ENCODE results near the gene ZNF331. TPM values are rescaled to one million over a fixed set of nuclear protein-coding genes. Genes with fewer than 3 reads are reported as not detected.

The ZNF331 gene
- polyA plus RNA-seq, 4 donors, result 12.5 to 35.1 (median 18.5) TPM

GRCh38 chr19:53555352-53555751 lies 17.4 kb downstream of the ZNF331 start:
- no peak for DNase-seq (ENCODE audit: low read depth in 4 of 4, low spot score in 2 of 4)

GRCh38 chr19:53571339-53571738 lies 33.4 kb downstream of the ZNF331 start:
- no peak for DNase-seq (ENCODE audit: low read depth in 4 of 4, low spot score in 2 of 4)

DNA sequence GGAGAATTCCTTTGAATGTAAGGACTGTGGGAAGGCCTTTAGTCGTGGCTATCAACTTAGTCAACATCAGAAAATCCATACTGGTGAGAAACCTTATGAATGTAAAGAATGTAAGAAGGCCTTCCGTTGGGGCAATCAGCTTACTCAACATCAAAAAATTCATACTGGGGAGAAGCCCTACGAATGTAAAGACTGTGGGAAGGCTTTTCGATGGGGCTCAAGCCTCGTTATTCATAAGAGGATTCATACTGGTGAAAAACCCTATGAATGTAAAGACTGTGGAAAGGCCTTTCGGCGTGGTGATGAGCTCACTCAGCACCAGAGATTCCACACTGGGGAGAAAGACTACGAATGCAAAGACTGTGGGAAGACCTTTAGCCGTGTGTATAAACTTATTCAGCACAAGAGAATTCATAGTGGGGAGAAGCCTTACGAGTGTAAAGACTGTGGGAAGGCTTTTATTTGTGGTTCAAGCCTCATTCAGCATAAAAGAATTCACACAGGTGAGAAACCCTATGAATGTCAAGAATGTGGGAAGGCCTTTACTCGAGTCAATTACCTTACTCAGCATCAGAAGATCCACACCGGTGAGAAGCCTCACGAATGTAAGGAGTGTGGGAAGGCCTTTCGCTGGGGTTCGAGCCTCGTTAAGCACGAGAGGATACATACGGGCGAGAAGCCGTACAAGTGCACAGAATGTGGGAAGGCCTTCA lies 39.2 kb downstream of the ZNF331 start:
- no peak for DNase-seq (ENCODE audit: low read depth in 4 of 4, low spot score in 2 of 4)

DNA sequence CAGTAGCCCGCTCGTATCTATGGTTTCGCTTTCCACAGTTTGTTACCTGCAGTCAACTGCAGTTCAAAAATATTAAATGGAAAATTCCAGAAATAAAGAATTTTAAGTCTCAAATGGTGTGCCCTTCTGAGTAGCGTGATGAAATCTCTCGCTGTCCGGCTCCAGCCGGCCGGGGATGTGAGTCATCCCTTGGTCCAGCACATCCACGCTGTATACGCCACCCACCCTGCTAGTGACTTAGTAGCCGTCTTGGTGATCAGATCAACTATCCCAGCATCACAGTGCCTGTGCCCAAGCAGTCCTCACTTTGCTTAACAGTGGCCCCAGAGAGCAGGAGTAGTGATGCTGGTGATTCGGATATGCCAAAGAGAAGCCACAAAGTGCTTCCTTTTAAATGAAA lies 40.0 kb downstream of the ZNF331 start:
- no peak for DNase-seq (ENCODE audit: low read depth in 4 of 4, low spot score in 2 of 4)

- DNase-seq (ENCODE audit: low read depth in 4 of 4, low spot score in 2 of 4), result no peak
Measured at GRCh38 chr19:53579518-53579917, 41.6 kb downstream of the ZNF331 start.

DNA sequence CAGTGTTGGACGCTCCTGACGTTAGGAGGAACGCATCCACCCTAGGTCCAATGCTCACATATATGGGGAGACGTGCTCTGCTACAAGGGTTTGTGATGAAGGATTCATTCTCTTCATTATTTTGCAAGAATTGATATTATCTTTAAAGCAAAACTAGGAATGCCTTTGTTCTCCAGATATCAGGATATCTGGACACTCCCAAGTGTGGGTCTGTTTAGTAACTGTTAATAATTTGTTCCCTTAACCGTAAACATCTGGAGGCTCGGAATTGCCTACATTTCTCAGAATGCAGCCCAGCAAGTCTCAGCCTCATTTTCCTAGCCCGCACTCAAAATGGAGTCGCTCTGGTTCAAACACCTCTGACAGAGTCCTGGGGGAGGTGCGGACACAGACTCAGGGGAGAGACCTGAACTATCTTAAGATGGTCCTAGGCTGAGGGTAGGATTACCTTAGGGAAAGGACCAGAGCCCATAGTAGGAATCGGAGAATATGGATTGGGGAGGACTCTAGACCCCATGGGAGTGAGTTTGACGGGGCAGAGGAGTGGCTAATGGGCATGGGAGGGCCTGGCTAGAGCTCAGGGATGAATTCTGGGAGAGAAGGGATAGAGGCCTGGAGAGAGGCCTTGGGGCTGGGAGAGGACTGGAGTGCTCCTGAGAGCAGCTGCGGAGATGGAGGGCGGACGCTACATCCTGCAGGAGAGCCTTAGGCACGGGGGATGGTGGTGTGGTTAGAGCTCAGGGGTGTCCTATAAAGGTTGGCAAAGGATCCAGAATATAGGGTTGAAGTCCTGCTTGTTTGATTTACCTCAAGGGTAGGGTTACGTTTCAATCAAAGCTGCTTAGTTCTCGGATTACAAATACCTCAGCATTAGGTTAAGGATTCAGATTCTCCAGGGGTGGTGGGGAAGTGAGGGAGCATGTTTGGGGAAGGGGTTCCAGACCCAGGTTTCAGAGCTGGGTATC lies 43.2 kb downstream of the ZNF331 start:
- DNase-seq (ENCODE audit: low read depth in 4 of 4, low spot score in 2 of 4), result no peak

DNA sequence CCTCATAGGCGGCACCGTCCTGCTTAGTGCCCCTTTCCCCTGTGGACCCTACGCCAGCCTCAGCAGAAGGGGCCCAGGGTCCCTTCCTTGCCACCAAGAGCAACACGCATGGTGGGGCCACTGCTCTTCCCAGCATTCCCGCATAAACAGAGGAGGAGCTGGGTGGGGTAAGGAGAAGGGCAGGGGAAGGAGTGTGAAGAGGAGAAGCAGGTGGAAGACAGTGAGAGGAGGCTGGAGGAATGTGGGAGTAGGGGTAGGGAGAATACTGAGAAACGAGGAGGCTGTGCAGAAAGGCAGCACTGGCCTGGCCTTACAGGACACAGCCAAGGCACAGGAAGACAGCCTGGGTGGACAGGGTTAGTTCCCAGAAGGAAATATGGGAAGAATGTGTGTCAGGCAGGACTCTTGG lies 43.9 kb downstream of the ZNF331 start:
- DNase-seq (ENCODE audit: low read depth in 4 of 4, low spot score in 2 of 4), result no peak

DNA sequence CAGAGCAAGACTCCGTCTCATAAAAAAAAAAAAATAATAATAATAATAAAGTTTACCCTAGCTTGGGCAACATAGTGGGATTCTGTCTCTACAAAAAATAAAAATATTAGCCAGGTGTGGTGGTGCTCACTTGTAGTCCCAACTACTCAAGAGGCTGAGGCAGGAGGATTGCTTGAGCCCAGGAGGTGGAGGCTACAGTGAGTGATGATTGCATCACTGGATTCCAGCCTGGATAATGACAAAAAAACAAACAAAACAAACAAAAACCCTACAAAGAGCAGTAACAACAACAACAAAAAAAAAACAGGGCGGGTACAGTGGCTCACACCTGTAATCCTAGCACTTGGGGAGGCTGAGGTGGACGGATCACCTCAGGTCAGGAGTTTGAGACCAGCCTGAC lies 45.2 kb downstream of the ZNF331 start:
- no peak for DNase-seq (ENCODE audit: low read depth in 4 of 4, low spot score in 2 of 4)

DNA sequence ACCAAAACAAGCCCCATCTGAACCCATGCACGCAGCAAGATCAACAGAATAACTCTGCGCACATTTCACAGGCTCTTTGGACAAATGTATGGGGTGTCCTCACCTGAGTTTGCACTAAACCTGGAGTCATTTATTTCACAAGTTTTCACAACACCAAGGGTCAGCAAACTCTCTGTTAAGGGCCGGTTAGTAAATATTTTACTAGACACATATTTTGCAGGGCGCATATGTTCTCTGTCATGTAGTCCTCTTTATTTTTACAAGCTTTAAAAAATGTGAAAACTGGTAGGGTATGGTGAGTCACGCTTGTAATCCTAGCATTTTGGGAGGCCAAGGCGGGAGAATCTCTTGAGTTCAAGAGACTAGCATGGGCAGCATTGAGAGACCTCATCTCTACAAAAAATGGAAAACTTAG lies 48.3 kb downstream of the ZNF331 start:
- DNase-seq (ENCODE audit: low read depth in 4 of 4, low spot score in 2 of 4), result no peak

DNA sequence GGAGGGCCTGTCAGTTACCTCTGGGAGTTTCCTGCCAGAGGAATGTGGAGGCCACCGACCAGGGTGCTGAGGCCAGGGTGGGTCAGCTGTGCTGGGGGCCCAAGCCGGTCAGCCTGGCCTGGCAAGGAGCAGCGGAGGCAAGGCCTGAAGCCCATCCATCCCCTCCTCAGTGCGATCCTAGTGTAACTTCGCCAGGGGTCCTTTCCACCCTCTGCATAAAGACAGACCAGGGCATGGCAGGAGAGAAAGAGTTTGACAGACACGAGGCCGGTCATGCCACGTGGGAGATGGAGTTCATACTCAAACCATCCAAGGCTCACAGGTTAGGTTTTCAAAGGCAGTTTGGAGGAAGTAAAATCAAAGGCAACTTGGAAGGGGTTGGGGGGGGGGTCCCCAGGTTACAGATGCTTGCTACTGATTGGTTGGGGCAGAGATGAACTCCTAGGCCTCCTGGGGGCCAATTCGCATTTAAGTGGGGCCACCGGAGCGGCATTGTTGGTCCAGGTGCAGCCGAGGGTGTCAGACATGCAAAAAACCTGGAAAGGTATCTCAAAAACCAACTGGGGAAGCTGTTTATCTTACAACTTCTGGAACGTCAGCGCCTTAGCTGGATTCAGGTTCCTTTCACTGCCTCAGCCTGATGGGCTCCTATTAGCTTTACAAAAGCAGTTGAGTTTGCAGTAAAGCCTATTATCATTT lies 57.0 kb downstream of the ZNF331 start:
- DNase-seq (ENCODE audit: low read depth in 4 of 4, low spot score in 2 of 4), result no peak

DNA sequence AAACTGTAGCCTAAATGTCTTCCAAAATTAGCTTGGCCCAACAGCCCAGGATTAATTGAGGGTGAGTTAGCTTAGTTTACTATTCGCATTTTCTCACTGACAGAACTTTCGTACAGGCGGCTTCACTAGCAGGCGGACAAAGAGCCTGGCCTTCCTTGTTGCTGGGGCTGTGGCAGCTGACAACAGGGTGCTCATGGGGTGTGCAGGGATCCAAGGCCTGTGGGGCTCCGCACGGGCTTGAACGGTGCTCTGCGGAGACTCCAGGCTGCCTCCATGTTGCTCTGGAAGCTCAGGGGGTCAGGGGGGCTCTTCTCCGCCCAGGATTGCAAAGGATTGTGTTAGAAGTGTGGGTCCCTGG lies 57.5 kb downstream of the ZNF331 start:
- DNase-seq (ENCODE audit: low read depth in 4 of 4, low spot score in 2 of 4), result no peak

GRCh38 chr19:53596056-53596455 lies 58.1 kb downstream of the ZNF331 start:
- no peak for DNase-seq (ENCODE audit: low read depth in 4 of 4, low spot score in 2 of 4)

GRCh38 chr19:53597023-53597422 lies 59.1 kb downstream of the ZNF331 start:
- no peak for DNase-seq (ENCODE audit: low read depth in 4 of 4, low spot score in 2 of 4)

DNA sequence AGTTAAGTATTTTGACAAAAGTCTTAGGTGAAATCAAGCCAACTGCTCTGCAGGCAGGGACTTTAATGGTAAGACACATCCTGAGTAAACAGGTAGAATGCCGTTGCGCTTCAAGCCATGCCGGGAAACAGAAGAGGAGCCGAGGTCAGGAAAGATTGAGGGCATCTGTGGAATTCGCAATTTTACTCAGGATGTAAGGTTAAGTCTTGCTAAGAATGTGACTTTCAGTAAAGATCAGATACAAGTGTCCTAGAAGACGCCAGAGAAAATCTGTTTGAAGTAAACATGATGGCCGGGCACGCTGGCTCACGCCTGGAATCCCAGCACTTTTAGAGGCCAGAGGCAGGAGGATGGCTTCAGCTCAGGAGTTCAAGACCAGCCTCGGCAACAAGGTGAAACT lies 60.4 kb downstream of the ZNF331 start:
- no peak for DNase-seq (ENCODE audit: low read depth in 4 of 4, low spot score in 2 of 4)

DNA sequence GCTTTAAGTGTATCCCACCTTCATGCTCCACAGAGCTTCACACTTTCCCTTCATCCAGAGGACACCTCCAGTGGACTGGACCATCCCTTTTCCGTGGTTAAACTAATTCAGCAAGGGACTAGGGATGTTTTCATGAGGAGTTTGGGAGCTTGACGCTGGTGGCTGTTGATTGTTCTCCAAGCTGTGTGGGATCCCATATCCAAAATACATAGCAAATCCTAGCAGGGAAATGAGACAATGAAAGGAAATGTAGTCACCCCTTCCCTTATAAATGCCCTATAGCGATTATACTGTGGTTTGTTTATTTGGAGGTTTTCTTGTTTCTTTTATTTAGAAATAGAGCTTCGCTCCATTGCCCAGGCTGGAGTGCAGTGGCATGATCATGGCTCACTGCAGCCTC lies 62.3 kb downstream of the ZNF331 start:
- DNase-seq (ENCODE audit: low read depth in 4 of 4, low spot score in 2 of 4), result no peak

- no peak for DNase-seq (ENCODE audit: low read depth in 4 of 4, low spot score in 2 of 4)
Measured at GRCh38 chr19:53606031-53606430, 68.1 kb downstream of the ZNF331 start.

DNA sequence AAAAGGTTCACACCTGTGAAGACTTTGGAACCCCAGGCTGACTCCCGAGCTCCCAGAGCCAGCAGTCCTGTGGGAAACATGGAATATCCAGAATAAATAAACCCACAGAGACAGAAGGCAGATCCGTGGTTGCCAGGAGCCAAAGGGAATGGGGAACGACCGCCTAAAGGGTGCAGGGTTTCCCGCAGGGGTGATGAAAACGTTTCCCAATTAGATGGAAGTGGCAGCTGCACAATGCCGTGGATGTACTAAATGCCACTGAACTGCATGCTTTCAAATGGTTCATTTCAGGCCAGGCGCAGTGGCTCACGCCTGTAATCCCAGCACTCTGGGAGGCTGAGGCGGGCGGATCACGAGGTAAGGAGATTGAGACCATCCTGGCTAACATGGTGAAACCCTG lies 70.4 kb downstream of the ZNF331 start:
- DNase-seq (ENCODE audit: low read depth in 4 of 4, low spot score in 2 of 4), result no peak

GRCh38 chr19:53612762-53613526 lies 75.0 kb downstream of the ZNF331 start:
- no peak for DNase-seq (ENCODE audit: low read depth in 4 of 4, low spot score in 2 of 4)

GRCh38 chr19:53621885-53622740 lies 84.2 kb downstream of the ZNF331 start:
- DNase-seq (ENCODE audit: low read depth in 4 of 4, low spot score in 2 of 4), result no peak

All from left renal cortex interstitium (tissue), 4 donors.